GM12892 (cell line): Measurements from ENCODE around the gene FNIP2.

Experiments used
- POLR2A ChIP-seq: IDR thresholded peaks from 2 replicates; pipeline ENCODE4 v1.6.1; 2011; ENCODE audit warnings: low read depth, low read length, control low read depth
- POLR2AphosphoS5 ChIP-seq: IDR thresholded peaks from 2 replicates; pipeline ENCODE4 v1.6.1; 2011; ENCODE audit warnings: low read depth, low read length, control low read depth
- TAF1 ChIP-seq: IDR thresholded peaks from 2 replicates; pipeline ENCODE4 v1.6.1; 2011; ENCODE audit warnings: low read depth, mild to moderate bottlenecking, control low read depth, low read length, borderline replicate concordance

GRCh38 chr4:158835226-158836001 is 66.6 kb downstream of the FNIP2 start:
- TF ChIP-seq POLR2AphosphoS5 (no peak), POLR2A (no peak), TAF1 (no peak)
